ELF-1 (cell line): ENCODE measurements around the gene ASIC1.

Source experiments
- DNase-seq: peaks from one replicate; pipeline ENCODE4 v3.0.0-alpha.2; 2016; ENCODE audit warnings: low read depth, low spot score

ASIC1 gene

GRCh38 chr12:50040657-50041056 is 16.7 kb upstream of the ASIC1 start:
- no peak for DNase-seq

DNA sequence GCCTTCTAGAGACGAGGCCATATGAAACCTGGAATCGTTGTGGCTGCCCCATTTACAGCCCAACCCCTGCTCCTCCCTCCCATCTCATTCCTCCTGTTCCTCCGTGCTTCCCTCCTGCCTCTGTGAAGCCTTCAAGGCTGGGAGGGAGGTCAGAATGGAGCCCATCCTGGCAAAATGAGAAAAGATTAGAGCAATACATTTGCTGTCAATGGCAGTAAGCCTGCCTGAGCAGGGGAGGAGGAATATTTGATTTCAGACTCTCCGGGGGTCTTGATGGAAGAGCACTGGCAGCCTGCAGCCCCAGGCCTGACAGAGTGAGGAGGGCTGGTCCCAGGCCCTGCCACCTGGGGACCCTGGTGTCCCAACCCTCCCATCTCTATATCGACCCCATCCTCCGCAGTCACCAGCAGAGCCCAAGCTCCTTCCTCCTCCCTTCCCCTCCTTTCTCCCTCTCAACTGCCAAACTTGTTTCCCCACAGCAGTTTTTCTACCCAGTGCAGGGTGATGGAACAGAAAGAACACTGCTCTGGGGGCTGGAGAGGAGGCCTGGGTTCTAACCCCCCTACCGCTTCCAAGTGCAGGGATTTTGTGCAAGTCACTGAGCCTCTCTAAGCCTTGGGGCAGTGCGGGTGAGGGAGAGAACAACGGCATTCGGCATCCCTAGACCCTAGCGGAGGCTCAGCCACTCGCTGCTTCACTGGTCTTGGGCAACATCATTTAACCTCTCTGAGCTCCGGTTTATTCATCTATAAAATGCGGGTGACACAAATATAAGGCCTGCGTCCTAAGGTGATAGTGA is 16.1 kb upstream of the ASIC1 start:
- peak; percentile 33 for DNase-seq

GRCh38 chr12:50041962-50042361 is 15.4 kb upstream of the ASIC1 start:
- no peak for DNase-seq

DNA sequence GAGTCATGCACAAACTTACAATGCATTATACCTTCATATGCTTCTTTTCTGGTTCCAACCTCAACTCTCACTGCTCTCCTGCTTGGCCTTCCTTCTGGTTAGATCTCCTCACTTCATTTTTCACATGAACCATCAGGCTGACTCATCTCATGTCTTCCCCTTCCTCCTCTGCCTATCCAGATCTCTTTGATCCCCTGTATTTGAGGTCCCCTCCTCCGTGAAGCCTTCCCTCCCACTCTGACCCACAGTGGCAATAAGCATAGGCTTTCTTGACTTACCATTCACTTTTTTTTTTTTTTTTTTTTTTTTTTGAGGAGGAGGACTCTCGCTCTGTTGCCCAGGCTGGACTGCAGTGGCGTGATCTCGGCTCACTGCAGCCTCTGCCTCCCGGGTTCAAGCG is 14.7 kb upstream of the ASIC1 start:
- DNase-seq: no peak

DNA sequence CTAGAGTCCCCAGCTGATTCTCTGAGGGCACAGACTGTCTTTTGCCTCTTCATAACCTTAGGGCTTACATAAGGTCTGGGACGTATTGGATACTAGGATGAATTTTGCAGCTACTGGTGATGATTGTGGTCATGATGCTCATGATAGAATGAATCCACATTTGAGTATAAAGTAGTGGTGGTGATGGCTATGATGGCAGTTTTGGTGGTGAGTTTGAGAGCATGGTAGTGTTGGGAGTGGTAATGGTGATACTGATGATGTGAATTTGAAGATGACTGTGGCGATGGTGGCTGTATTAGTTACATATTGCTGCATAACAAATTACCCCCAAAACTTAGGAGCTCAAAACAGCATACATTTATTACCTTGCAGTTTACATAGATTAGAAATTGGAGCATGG is 14.1 kb upstream of the ASIC1 start:
- DNase-seq: no peak

GRCh38 chr12:50043854-50044253 is 13.5 kb upstream of the ASIC1 start:
- DNase-seq: no peak

DNA sequence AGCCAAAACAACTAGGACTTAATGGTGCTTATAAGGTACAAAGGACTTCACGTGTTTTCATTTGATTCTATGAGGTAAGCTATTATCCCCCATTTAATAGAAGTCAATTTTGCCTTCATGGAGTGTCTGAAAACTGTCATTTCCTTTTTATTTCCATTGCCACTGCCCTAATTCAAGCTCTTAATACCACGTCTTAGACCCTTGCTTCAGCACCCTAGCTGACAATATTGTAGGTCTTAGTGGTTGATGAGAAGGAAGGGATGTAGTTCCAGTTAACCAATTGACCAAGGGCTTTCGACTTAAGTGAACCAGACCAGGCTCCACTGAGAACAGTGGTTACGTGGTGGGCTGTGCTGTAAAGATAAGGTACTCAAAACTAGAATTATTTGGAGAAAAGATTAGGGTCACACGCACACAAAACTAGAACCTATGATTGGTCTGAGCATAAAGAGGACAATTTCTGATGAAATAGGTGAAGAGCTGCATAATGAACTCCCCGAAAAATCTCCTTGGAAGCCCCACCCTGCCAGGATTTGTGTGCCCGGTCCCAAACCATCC is 9.6 kb upstream of the ASIC1 start:
- DNase-seq: no peak

- DNase-seq: no peak
Measured at GRCh38 chr12:50049254-50050118, 7.9 kb upstream of the ASIC1 start.

GRCh38 chr12:50050119-50050385 is 7.3 kb upstream of the ASIC1 start:
- DNase-seq: no peak

- DNase-seq: peak; percentile 70
Measured at GRCh38 chr12:50050410-50051098, 6.8 kb upstream of the ASIC1 start.

GRCh38 chr12:50051101-50051806 is 6.1 kb upstream of the ASIC1 start:
- peak; percentile 94 for DNase-seq

DNA sequence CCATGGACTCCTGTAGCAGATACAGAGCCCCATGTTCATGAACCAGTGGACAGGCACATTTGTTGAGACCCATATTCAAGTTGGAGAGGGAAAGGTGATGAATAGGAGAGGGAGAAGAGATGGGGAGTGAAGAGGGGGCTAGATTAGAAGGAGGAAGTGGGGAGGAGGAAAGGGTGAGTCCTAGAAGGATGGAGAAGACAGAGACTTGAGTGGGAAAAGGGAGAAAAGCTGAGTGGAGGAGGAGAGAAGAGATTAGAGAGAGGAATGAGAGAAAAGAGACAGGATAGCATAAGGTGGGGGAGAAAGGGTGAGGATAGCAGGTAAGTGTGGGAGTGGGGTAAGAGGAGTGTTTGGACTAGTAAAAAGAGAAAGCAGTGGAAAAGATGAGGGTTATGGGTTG is 4.9 kb upstream of the ASIC1 start:
- DNase-seq: no peak

GRCh38 chr12:50052964-50053363 is 4.4 kb upstream of the ASIC1 start:
- DNase-seq: no peak

DNA sequence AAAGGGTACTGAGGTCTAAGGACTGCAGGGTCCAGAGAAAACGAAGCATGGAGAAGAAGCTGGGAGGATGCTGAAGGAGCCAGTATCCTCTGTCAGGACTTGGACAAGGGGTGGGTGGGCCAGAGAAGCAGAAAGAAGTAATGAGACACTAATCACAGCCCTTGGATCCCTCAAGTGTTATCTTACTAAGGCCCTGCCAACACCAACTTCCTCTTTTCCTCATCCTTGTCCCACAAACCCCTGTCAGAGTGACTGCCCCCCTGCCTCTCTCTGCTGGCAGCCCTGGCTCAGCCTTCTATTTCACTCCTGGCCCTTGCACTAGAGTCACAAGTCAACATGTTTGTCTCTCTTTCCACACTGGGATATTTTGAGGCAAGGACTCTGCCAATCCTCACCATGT is 3.8 kb upstream of the ASIC1 start:
- DNase-seq: no peak

- DNase-seq: peak; percentile 87
Measured at GRCh38 chr12:50055831-50056638, 1.4 kb upstream of the ASIC1 start.

DNA sequence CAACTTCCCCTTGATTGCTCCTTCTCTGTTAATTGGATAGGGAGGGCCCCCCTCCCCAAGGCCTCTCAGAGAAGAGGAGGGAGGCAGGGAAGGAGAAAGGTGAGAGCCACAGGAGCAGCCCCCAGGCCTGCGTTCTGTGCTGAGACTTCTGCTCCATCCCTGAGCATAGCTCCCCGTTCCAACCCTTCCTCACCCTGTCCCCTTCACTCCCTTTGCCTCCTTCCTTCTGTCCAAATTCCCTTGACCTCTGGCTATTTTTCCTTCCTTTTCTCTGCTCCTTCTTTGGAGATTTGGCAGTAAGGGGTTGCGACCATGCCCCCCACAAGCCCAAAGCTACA is 788 bp upstream of the ASIC1 start:
- no peak for DNase-seq

DNA sequence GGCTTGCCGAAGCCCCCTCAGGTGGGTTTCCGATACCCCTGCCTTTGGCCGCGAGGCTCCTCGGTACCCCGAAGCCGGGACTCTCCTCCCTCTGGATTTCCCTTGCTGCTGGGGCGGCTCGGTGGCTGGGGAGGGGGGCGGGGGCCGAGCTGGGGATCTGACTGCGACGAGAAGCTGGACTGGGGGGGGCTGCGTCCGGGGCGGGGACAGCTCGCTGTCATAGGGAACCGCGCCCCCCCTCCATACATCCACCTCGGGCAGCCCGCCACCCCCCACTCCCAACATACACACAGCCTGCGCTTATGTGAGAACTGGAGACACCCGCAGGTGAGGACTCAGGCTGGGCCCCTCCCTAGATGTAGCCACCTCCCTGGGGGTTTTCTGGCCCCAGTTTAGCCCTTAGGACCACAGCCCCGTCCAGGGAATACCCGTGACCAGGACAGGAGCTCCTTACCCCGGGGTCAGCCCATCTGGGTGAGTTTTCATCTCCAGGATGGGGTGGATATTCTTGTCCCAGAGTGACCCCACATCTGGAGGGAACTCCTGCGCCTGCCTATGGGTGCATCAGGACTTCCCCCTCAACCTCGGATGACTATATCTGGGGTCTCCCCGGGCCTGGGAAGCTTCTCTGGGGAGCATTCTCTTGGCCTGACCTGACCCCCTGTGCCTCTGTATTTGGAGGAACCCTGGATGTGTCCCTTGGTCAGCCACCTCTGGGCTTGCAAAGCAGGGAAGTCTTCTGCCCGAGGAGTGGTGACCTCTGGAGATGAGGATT is 687 bp downstream of the ASIC1 start:
- DNase-seq: no peak

GRCh38 chr12:50058743-50059312 is 1.4 kb downstream of the ASIC1 start:
- no peak for DNase-seq

- DNase-seq: no peak
Measured at GRCh38 chr12:50059440-50060119, 2.2 kb downstream of the ASIC1 start.
